HEK293T (cell line): ENCODE results near the gene MDM2.

Source experiments
- CTCF ChIA-PET: fragments of 350-600 bp; formaldehyde crosslinking; extraction: SDS; loops from one replicate; lab custom pipeline; 2021; ENCODE audit warnings: antibody characterized with exemption, inconsistent platforms; lab: Yijun Ruan, JAX
- POLR2A ChIA-PET: fragments of 350-600 bp; formaldehyde crosslinking; extraction: SDS; loops from one replicate; lab custom pipeline; 2020; ENCODE audit warnings: antibody characterized with exemption, inconsistent platforms; lab: Yijun Ruan, JAX
- DNase-seq: peaks from one replicate; pipeline ENCODE4 v3.0.0; 2012; ENCODE audit warnings: mixed read lengths; ENCODE audit errors: extremely low spot score
- ARNT ChIP-seq: fragments of 450-650 bp; IDR thresholded peaks from 2 replicates; pipeline ENCODE4 v1.6.1; 2017; ENCODE audit warnings: mild to moderate bottlenecking
- BHLHE40 ChIP-seq: fragments of 450-650 bp; IDR thresholded peaks from 2 replicates; pipeline ENCODE4 v1.6.1; 2016; ENCODE audit warnings: mild to moderate bottlenecking, moderate library complexity, borderline replicate concordance
- CTBP1 ChIP-seq: fragments of 450-650 bp; IDR thresholded peaks from 2 replicates; pipeline ENCODE4 v1.6.1; 2016; ENCODE audit warnings: borderline replicate concordance
- ELF4 ChIP-seq: fragments of 450-650 bp; IDR thresholded peaks from 2 replicates; pipeline ENCODE4 v1.6.1; 2017; ENCODE audit warnings: antibody characterized with exemption
- FOXA1 ChIP-seq: fragments of 450-650 bp; IDR thresholded peaks from 2 replicates; pipeline ENCODE4 v1.6.1; 2016; ENCODE audit warnings: mild to moderate bottlenecking
- FOXK2 ChIP-seq: fragments of 450-650 bp; IDR thresholded peaks from 2 replicates; pipeline ENCODE4 v1.6.1; 2016; ENCODE audit warnings: mild to moderate bottlenecking
- FOXM1 ChIP-seq: fragments of 450-650 bp; IDR thresholded peaks from 2 replicates; pipeline ENCODE4 v1.6.1; 2017; ENCODE audit warnings: mild to moderate bottlenecking, borderline replicate concordance
- HDGF ChIP-seq: fragments of 450-650 bp; IDR thresholded peaks from 2 replicates; pipeline ENCODE4 v1.6.1; 2017; ENCODE audit warnings: antibody characterized with exemption, borderline replicate concordance
- LEF1 ChIP-seq: fragments of 450-650 bp; IDR thresholded peaks from 2 replicates; pipeline ENCODE4 v1.6.1; 2017; ENCODE audit warnings: mild to moderate bottlenecking, borderline replicate concordance
- NFRKB ChIP-seq: fragments of 450-650 bp; IDR thresholded peaks from 2 replicates; pipeline ENCODE4 v1.6.1; 2016; ENCODE audit warnings: mild to moderate bottlenecking, moderate library complexity
- SP1 ChIP-seq: fragments of 450-650 bp; IDR thresholded peaks from 2 replicates; pipeline ENCODE4 v1.6.1; 2017
- SUZ12 ChIP-seq: fragments of 450-650 bp; IDR thresholded peaks from 2 replicates; pipeline ENCODE4 v1.6.1; 2016; ENCODE audit warnings: mild to moderate bottlenecking
- TARDBP ChIP-seq: fragments of 450-650 bp; IDR thresholded peaks from 2 replicates; pipeline ENCODE4 v1.6.1; 2016
- ZNF384 ChIP-seq: fragments of 450-650 bp; IDR thresholded peaks from 2 replicates; pipeline ENCODE4 v1.6.1; 2016
- TF ChIP-seq, protein P1 (sequence below): fragments of 450-650 bp; IDR thresholded peaks from 2 replicates; pipeline ENCODE4 v1.6.1; 2016

Gene MDM2

GRCh38 chr12:68877583-68877982, 69.6 kb downstream of the MDM2 start:
- DNase-seq, result no peak
- CTCF ChIA-PET, result no interaction called here
- no peak for TF ChIP-seq FOXM1
- POLR2A ChIA-PET, result no interaction called here

GRCh38 chr12:68878283-68878682, 70.3 kb downstream of the MDM2 start:
- TF ChIP-seq BHLHE40 (no peak), ELF4 (no peak), TARDBP (no peak), SP1 (no peak)
- no peak for DNase-seq
- POLR2A ChIA-PET, result no interaction called here
- CTCF ChIA-PET, result no interaction called here

DNA sequence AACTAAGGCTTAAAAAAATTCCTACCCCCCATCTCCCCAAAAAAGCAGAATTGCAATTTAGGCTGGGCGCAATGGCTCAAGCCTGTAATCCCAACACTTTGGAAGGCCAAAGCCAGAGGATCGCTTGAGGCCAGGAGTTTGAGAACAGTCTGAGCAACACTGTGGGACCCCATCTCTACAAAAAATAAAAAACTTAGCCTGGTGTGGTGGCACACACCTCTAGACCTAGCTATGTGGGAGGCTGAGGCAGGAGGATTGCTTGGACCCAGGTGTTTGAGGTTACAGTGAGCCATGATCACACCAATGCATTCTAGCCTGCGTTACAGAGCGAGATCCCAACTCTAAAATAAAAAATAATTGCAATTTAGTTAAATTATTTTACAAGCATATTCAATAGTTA, 70.9 kb downstream of the MDM2 start:
- no peak for DNase-seq
- ChIA-PET POLR2A (no interaction called here), CTCF (no interaction called here)
- TF ChIP-seq NFRKB, result no peak
- no peak for TF ChIP-seq ARNT
- TF ChIP-seq HDGF, result no peak
- no peak for TF ChIP-seq LEF1
- no peak for TF ChIP-seq BHLHE40
- TF ChIP-seq ELF4, result no peak
- TF ChIP-seq, protein P1, sequence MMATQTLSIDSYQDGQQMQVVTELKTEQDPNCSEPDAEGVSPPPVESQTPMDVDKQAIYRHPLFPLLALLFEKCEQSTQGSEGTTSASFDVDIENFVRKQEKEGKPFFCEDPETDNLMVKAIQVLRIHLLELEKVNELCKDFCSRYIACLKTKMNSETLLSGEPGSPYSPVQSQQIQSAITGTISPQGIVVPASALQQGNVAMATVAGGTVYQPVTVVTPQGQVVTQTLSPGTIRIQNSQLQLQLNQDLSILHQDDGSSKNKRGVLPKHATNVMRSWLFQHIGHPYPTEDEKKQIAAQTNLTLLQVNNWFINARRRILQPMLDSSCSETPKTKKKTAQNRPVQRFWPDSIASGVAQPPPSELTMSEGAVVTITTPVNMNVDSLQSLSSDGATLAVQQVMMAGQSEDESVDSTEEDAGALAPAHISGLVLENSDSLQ, result no peak
- TF ChIP-seq SP1, result no peak
- TF ChIP-seq FOXA1, result no peak
- TF ChIP-seq SUZ12, result no peak
- no peak for TF ChIP-seq TARDBP
- TF ChIP-seq ZNF384, result no peak

DNA sequence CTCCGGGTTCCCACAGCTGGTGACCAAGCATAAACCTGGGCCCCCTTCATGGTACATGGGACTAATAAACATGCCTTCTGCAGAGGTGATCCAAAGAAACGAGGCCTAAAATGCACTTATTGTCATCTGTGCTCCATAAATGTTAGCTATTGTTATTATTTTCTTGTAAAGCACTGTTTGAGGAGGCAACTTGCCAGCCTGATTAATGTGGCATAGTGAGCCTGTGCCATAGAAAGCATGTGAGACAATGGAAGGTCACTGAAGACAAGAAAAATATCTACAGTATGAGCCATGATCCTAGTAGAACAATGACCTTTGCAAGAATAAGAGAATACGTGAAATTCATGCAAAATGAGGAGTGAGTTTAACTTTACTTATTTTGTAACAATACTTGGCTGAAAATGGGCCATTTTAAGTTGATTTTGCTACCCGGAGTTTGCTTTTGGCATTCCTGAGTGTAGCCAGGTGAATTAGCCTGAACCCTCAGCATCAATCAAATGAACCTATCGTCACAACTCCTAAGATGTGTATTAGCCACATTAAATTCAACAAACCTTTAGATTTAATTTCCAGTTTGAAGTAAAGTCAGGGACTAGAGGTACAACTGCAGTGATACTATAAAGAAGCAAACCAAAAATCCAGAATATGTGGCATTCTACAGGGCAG, 72.8 kb downstream of the MDM2 start:
- TF ChIP-seq BHLHE40 (no peak), HDGF (no peak), FOXM1 (no peak), LEF1 (no peak), FOXK2 (no peak), SP1 (no peak), ZNF384 (no peak), SUZ12 (no peak)
- TF ChIP-seq, protein P1, result no peak
- DNase-seq, result no peak
- ChIA-PET CTCF (no interaction called here), POLR2A (no interaction called here)

DNA sequence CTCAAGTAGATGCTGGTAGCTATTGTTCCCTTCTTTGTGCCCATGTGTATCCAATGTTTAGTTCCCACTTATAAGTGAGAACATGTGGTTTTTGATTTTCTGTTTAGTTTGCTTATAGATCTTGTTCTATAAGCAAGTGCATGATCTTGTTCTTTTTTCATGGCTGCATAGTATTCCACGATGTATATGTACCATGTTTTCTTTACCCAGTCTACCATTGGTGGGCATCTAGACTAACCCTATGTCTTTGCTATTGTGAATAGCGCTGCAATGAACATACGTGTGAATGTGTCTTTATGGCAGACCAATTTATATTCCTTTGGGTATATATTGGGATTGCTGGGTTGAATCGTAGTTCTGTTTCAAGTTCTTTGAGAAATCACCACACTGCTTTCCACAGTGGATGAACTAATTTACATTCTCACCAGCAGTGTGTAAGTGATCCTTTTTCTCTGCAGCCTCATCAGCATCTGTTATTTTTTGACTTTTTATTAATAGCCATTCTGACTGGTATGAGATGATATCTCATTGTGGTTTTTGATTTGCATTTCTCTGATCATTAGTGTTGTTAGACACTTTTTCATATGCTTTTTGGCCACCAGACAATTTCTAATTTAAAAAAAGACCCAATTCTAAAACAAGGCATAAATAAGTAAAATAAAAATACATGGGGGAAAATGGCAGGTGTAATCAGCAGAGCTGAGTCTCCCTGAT, 74.4 kb downstream of the MDM2 start:
- ChIA-PET CTCF (no interaction called here), POLR2A (no interaction called here)
- DNase-seq, result no peak
- no peak for TF ChIP-seq SUZ12

GRCh38 chr12:68883151-68883550, 75.2 kb downstream of the MDM2 start:
- DNase-seq, result no peak
- POLR2A ChIA-PET, result no interaction called here
- TF ChIP-seq FOXA1, result no peak
- TF ChIP-seq CTBP1, result no peak
- TF ChIP-seq, protein P1, result no peak
- no peak for TF ChIP-seq ARNT
- CTCF ChIA-PET, result no interaction called here

GRCh38 chr12:68884251-68884650, 76.3 kb downstream of the MDM2 start:
- ChIA-PET CTCF (no interaction called here), POLR2A (no interaction called here)
- no peak for DNase-seq
- TF ChIP-seq LEF1, result no peak
- no peak for TF ChIP-seq ELF4
- TF ChIP-seq SP1, result no peak
- TF ChIP-seq BHLHE40, result no peak

DNA sequence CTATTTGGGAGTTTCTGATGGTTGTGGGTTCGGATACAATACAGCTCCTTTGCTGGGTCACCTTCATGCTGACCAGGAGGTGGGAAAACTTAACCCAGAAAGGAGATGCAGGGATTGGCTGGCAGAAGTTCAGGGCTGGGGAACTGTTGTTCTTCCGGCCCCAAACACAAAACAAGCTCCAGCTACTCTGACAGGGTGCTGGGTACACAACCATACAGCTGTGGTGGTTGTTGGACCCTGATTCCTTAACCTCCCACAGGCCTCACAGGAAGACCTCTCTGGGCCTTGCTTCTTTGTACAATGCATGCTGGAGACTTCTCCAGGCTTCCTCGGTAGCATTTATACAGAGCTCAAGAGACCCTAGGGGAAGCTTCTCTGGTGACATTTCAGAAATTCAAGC, 77.4 kb downstream of the MDM2 start:
- no peak for DNase-seq
- TF ChIP-seq LEF1 (no peak), ELF4 (no peak), HDGF (no peak), ZNF384 (no peak), BHLHE40 (no peak), FOXM1 (no peak), TARDBP (no peak), SUZ12 (no peak), FOXA1 (no peak)
- ChIA-PET POLR2A (no interaction called here), CTCF (no interaction called here)
